ENCODE data around the gene PPP1R2B.

The PPP1R2B gene

GRCh38 chr5:156865427-156865826, 15.3 kb downstream of the PPP1R2B start:
- no peak overlapping the region for H3K4me3 ChIP-seq (ENCODE audit: low read depth, low read length)
- no peak for DNase-seq (ENCODE audit: low read depth)

GRCh38 chr5:156870498-156870839, 20.4 kb downstream of the PPP1R2B start:
- DNase-seq (ENCODE audit: low read depth): no peak

GRCh38 chr5:156871212-156871611, 21.1 kb downstream of the PPP1R2B start:
- no peak for DNase-seq (ENCODE audit: low read depth)
- H3K4me3 ChIP-seq (ENCODE audit: low read depth, low read length): no peak overlapping the region

More at GRCh38 chr5:156870498-156870839, 20.4 kb downstream of the PPP1R2B start:
- no peak overlapping the region for H3K4me3 ChIP-seq (ENCODE audit: low read depth, low read length)

GRCh38 chr5:156879665-156880285, 29.7 kb downstream of the PPP1R2B start:
- no peak overlapping the region for H3K4me3 ChIP-seq (ENCODE audit: low read depth, low read length)
- no peak for DNase-seq (ENCODE audit: low read depth)

- no peak for DNase-seq (ENCODE audit: low read depth)
These were observed 33.3 kb downstream of the PPP1R2B start for GRCh38 chr5:156883316-156883875.

GRCh38 chr5:156888520-156888919, 38.4 kb downstream of the PPP1R2B start:
- no peak overlapping the region for H3K4me3 ChIP-seq (ENCODE audit: low read depth, low read length)
- DNase-seq (ENCODE audit: low read depth): no peak

More at GRCh38 chr5:156883316-156883875, 33.3 kb downstream of the PPP1R2B start:
- H3K4me3 ChIP-seq (ENCODE audit: low read depth, low read length): no peak overlapping the region

GRCh38 chr5:156892223-156892622, 42.1 kb downstream of the PPP1R2B start:
- H3K4me3 ChIP-seq (ENCODE audit: low read depth, low read length): no peak overlapping the region
- no peak for DNase-seq (ENCODE audit: low read depth)

GRCh38 chr5:156892864-156893263, 42.8 kb downstream of the PPP1R2B start:
- H3K4me3 ChIP-seq (ENCODE audit: low read depth, low read length): no peak overlapping the region
- no peak for DNase-seq (ENCODE audit: low read depth)

- no peak for DNase-seq (ENCODE audit: low read depth)
- H3K4me3 ChIP-seq (ENCODE audit: low read depth, low read length): no peak overlapping the region
These were observed 43.4 kb downstream of the PPP1R2B start for GRCh38 chr5:156893517-156893916.

GRCh38 chr5:156896546-156896945, 46.5 kb downstream of the PPP1R2B start:
- no peak overlapping the region for H3K4me3 ChIP-seq (ENCODE audit: low read depth, low read length)
- DNase-seq (ENCODE audit: low read depth): no peak
